Activated CD8-positive, alpha-beta T cell treated with anti-CD3 and anti-CD28 coated beads, Interleukin-2, amount 10 ng/mL, durations not matched to agents 7 days and 5 days (primary cell): ENCODE results near the gene DOCK1. TPM values are rescaled to one million over a fixed set of nuclear protein-coding genes. Genes with fewer than 3 reads are reported as not detected.

Experiments
- ATAC-seq: fragments of 150-1000 bp; cut with Tn5 transposase; one replicate; pipeline ENCODE4 v1.10.0; 2021; ENCODE audit warnings: moderate library complexity
- CTCF ChIA-PET: fragments of 350-600 bp; sonication (Branson Sonifier 250); formaldehyde crosslinking; loops from one replicate; lab custom pipeline; 2021; ENCODE audit warnings: antibody characterized with exemption; lab: Charles Lee
- POLR2A ChIA-PET: fragments of 350-600 bp; sonication (Branson Sonifier 250); formaldehyde crosslinking; loops from one replicate; lab custom pipeline; 2021; ENCODE audit warnings: antibody characterized with exemption; lab: Charles Lee
- DNase-seq: peaks from one replicate; pipeline ENCODE4 v3.0.0-alpha.2; 2020
- H3K27ac Mint-ChIP-seq: one replicate; pipeline ENCODE4 v1.8.0; 2021; ENCODE audit warnings: mild to moderate bottlenecking, mixed read lengths
- H3K27me3 Mint-ChIP-seq: one replicate; pipeline ENCODE4 v1.8.0; 2021; ENCODE audit warnings: low read depth, mixed read lengths
- H3K36me3 Mint-ChIP-seq: one replicate; pipeline ENCODE4 v1.8.0; 2021; ENCODE audit warnings: low read depth, mixed read lengths
- H3K4me1 Mint-ChIP-seq: one replicate; pipeline ENCODE4 v1.8.0; 2021; ENCODE audit warnings: low read depth, mixed read lengths
- H3K4me3 Mint-ChIP-seq: one replicate; pipeline ENCODE4 v1.8.0; 2021; ENCODE audit warnings: mild to moderate bottlenecking, mixed read lengths
- H3K9me3 Mint-ChIP-seq: one replicate; pipeline ENCODE4 v1.8.0; 2022; ENCODE audit warnings: mixed read lengths; ENCODE audit not compliant: insufficient read depth
- total RNA-seq, 2 experiments: library from RNA; stranded (reverse); gene quantifications; one replicate each; pipeline ENCODE4 v1.2.3, GENCODE V29; 2021

Gene DOCK1
- total RNA-seq, 2 experiments from 2014 or later: not detected

DNA sequence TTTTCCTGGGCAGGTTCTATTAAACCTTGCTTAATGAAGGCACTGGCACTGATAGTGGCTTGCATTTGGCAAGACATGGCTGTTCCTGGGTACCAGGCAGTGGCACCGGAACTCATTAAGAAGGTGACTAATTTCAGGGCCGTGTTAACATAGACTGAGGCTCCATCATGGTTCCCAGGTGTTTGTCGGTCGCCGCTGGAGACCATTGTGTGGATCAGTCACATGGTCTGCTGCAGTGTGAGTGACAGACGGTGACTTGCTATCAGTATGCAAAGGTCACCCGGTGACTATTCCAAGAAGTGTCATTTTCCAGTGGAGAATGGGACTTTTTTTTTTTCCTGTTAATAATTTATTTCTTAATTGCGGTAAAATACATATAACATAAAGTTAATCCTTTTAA lies 184.9 kb downstream of the DOCK1 start:
- no peak for DNase-seq
- no peaks in the 10 kb centered on the region for H3K36me3 Mint-ChIP-seq
- H3K27ac Mint-ChIP-seq: no peak overlapping the region
- POLR2A ChIA-PET: no interaction called here
- no peaks in the 10 kb centered on the region for H3K4me1 Mint-ChIP-seq
- CTCF ChIA-PET: no interaction called here
- H3K9me3 Mint-ChIP-seq: no peaks in the 10 kb centered on the region
- H3K27me3 Mint-ChIP-seq: no peaks in the 10 kb centered on the region
- H3K4me3 Mint-ChIP-seq: no peak overlapping the region
- ATAC-seq: no peak

DNA sequence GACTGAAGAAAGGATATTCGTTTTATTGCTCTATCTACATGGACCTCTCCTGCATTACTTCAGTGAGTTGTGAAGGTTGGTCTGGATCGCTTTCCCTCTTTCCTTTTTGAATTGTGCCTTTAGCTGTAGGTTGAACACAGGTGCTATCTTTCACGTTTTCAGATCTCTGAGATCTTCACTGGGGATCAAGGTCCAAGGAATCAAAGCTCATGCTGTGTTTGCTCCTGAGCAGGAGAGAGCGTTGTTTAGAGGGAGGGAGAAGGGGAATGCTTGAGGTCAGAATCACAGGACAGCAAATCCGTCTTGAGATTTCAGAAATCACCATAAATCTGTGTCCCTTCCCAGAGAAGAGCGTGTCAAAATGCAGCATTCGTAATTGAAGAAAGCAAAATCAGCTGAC lies 186.1 kb downstream of the DOCK1 start:
- no peaks in the 10 kb centered on the region for H3K9me3 Mint-ChIP-seq
- no peak overlapping the region for H3K4me3 Mint-ChIP-seq
- POLR2A ChIA-PET: no interaction called here
- H3K36me3 Mint-ChIP-seq: no peaks in the 10 kb centered on the region
- CTCF ChIA-PET: no interaction called here
- H3K4me1 Mint-ChIP-seq: no peaks in the 10 kb centered on the region
- ATAC-seq: no peak
- no peak overlapping the region for H3K27ac Mint-ChIP-seq
- DNase-seq: no peak
- no peaks in the 10 kb centered on the region for H3K27me3 Mint-ChIP-seq

DNA sequence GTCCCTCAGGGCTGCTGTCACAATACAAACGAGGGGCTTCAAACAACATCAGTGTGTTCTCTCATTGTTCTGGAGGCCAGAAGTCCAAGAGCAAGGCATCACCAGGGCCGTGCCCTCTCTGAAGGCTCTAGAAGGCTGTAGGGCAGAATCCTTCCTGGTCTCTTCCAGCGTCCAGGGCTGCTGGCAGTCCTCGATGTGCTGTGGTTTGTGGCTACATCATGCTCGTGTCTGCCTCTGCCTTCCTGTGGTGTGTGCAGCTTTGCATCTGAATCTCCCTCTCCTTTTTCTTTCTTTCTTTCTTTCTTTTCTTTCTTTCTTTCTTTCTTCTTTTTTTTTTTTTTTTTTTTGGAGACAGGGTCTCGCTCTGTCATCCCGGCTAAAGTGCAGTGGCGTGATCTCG lies 187.7 kb downstream of the DOCK1 start:
- no peak for ATAC-seq
- H3K9me3 Mint-ChIP-seq: no peaks in the 10 kb centered on the region
- POLR2A ChIA-PET: no interaction called here
- DNase-seq: no peak
- no peaks in the 10 kb centered on the region for H3K4me1 Mint-ChIP-seq
- no peak overlapping the region for H3K27ac Mint-ChIP-seq
- H3K36me3 Mint-ChIP-seq: no peaks in the 10 kb centered on the region
- H3K27me3 Mint-ChIP-seq: no peaks in the 10 kb centered on the region
- CTCF ChIA-PET: no interaction called here
- H3K4me3 Mint-ChIP-seq: no peak overlapping the region

DNA sequence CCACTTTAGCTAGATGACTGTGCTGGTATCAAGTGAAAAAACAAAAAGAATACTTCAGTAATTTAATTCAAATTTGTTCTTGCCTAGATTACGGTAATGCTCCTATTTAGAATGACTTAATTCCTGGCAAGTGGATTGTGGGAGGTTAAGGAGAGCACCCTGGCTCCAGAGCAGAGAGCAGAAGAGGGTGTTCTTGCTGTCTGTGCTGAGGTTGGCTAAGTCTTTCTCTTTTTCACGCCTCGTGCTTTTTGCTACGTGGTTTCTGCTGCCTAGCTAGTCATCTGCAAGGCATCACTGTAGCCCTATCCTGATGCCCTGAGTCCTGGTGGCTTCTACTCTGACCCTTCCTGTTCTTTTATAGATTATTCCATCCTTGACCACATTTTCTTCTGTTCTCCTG lies 189.8 kb downstream of the DOCK1 start:
- no peaks in the 10 kb centered on the region for H3K27me3 Mint-ChIP-seq
- no peak for ATAC-seq

DNA sequence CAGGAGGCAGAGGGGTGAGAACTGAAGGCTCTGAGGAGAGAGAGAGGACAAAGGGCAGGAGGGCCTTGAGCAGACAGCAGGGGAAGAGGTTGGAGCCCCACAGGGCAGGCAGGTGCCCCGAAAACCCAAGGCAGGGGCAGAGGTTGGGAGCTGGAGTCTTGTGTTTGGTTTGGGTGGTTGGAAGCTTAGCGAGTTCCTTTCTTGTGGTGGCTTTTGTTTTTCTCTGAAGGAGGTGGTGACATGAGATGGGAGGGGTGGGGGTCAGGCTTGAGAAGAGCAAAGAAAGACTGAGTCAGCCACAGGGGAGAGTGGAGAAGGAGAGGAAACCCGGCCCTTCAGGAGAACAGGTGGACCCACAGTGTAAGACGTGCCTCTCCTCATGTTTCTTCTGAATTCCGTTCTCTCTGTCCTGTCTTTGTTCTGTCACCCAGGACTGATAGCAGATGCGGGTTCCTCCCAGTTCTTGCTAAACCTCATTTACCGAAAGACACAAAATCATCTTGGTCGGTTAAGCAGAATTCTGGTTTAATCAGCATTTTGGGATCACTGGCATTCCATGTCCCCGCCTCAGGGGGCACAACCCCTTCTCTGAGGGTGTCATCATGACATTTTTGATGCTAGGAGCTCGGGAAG lies 195.9 kb downstream of the DOCK1 start:
- H3K9me3 Mint-ChIP-seq: no peaks in the 10 kb centered on the region
- H3K36me3 Mint-ChIP-seq: no peaks in the 10 kb centered on the region
- H3K4me1 Mint-ChIP-seq: no peaks in the 10 kb centered on the region
- H3K27me3 Mint-ChIP-seq: no peaks in the 10 kb centered on the region
- ATAC-seq (no peak), DNase-seq (no peak)
- H3K4me3 Mint-ChIP-seq: no peak overlapping the region
- H3K27ac Mint-ChIP-seq: no peak overlapping the region
- ChIA-PET CTCF (no interaction called here), POLR2A (no interaction called here)

More for the DNA sequence above, 189.8 kb downstream of the DOCK1 start:
- Mint-ChIP-seq H3K4me1 (no peaks in the 10 kb centered on the region), H3K27ac (no peak overlapping the region), H3K4me3 (no peak overlapping the region), H3K9me3 (no peaks in the 10 kb centered on the region), H3K36me3 (no peaks in the 10 kb centered on the region)
- ChIA-PET POLR2A (no interaction called here), CTCF (no interaction called here)
- no peak for DNase-seq

DNA sequence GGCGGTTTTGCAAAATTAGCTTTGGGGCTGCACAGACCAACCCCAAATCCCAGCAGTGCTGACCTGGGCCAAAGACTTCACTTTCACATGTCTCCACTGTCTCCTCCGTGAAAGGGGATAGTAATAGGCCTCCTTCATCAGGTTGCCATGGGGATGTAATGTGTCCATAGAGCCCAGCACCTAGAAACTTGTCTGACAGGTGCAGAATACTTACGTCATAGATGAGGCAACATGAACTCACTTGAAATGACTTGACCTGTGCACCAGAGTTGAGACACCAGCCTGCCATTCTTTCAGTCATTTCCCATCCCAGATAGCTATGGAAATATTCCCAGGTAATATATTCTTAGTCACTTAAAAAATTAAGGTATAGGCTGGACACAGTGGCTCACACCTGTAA lies 196.9 kb downstream of the DOCK1 start:
- H3K4me1 Mint-ChIP-seq: no peaks in the 10 kb centered on the region
- no peaks in the 10 kb centered on the region for H3K27me3 Mint-ChIP-seq
- H3K9me3 Mint-ChIP-seq: no peaks in the 10 kb centered on the region
- ATAC-seq (no peak), DNase-seq (no peak)
- ChIA-PET POLR2A (no interaction called here), CTCF (no interaction called here)
- H3K4me3 Mint-ChIP-seq: no peak overlapping the region
- no peak overlapping the region for H3K27ac Mint-ChIP-seq
- H3K36me3 Mint-ChIP-seq: no peaks in the 10 kb centered on the region

DNA sequence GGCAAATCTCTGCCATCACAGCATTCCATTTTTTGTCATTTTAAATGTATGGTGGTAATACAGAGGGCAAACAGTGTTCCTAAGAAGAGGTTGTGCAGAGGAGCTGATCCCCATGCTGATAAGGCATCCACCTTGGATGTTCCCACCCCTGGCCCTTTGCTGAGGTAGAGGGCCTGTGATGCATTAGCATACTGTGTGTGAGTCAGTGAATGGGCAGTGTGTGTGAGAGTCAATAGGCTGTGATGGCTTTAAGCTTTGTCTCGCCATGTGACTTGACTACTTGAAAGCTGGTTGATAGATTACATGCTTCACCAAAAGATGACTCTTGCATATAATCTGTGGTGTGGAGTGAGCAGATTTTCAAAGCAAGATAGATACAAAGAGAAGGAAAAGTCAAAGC lies 209.9 kb downstream of the DOCK1 start:
- DNase-seq (no peak), ATAC-seq (no peak)
- H3K27me3 Mint-ChIP-seq: no peaks in the 10 kb centered on the region
- H3K36me3 Mint-ChIP-seq: no peaks in the 10 kb centered on the region
- H3K27ac Mint-ChIP-seq: no peak overlapping the region
- H3K4me3 Mint-ChIP-seq: no peak overlapping the region
- no peaks in the 10 kb centered on the region for H3K4me1 Mint-ChIP-seq
- ChIA-PET CTCF (no interaction called here), POLR2A (no interaction called here)
- no peaks in the 10 kb centered on the region for H3K9me3 Mint-ChIP-seq

DNA sequence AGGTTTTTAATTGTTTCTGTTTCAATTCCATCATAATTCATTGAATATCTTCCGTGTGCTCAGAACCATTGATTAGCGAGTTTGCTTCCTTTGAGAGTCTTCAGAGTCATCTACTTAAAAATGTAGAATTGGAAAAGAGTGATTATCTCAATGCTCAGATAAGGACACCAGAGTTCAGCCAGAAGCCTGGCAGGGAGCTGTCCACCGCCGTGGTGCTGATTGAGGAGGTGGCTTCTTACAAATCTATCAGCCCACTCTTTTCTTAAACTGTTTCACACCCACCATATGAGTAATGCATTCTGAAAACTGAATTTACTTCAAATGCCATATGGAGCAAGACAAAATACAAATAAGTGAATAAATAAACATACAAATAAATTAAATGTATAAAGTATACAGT lies 211.9 kb downstream of the DOCK1 start:
- Mint-ChIP-seq H3K9me3 (no peaks in the 10 kb centered on the region), H3K4me1 (no peaks in the 10 kb centered on the region), H3K27ac (no peak overlapping the region), H3K4me3 (no peak overlapping the region), H3K27me3 (no peaks in the 10 kb centered on the region), H3K36me3 (no peaks in the 10 kb centered on the region)
- ChIA-PET POLR2A (no interaction called here), CTCF (no interaction called here)
- no peak for ATAC-seq
- peak; percentile 54 for DNase-seq

DNA sequence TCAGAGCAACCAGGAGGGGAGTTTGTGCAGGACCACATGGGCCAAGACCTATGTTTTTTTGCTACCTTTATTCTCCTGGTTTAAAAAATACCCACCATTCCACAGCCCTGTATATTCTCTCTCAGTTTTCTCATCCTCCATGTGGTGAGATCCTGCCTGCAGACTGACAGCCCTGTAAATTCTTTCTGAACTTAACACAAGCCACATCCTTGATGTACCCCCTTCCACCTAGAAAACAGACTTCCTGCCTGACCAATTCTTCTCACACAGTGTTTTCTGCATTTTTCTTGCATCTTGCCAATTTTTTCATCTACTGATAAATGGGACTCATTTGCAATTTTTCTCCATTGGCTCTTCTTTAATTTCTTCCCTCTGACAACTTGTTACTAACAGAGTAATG lies 212.8 kb downstream of the DOCK1 start:
- no peak for ATAC-seq

DNA sequence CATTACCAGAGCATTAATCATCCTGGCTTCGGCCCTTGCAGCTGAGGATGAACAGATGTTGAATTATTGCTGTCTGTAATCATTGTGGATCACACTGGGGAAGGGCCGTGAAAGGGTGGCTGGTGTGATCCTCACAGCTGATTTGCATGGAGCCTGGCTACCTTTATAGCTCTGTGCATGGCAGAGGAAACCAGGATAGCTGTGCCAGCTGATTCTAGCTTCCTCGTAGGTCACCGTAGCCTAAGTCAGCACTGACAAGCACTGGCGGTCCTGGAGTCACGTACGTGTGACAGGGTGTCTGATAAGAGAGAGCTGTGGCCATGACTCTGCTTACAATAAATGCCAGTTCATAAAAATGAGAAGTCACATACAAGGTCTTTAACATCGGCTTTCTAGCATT lies 214.7 kb downstream of the DOCK1 start:
- ATAC-seq (no peak), DNase-seq (no peak)
- ChIA-PET POLR2A (no interaction called here), CTCF (no interaction called here)
- no peaks in the 10 kb centered on the region for H3K27me3 Mint-ChIP-seq
- H3K9me3 Mint-ChIP-seq: no peaks in the 10 kb centered on the region
- no peak overlapping the region for H3K27ac Mint-ChIP-seq
- H3K36me3 Mint-ChIP-seq: no peaks in the 10 kb centered on the region
- no peaks in the 10 kb centered on the region for H3K4me1 Mint-ChIP-seq
- no peak overlapping the region for H3K4me3 Mint-ChIP-seq

More for the DNA sequence above, 212.8 kb downstream of the DOCK1 start:
- H3K9me3 Mint-ChIP-seq: no peaks in the 10 kb centered on the region
- POLR2A ChIA-PET: no interaction called here
- H3K4me3 Mint-ChIP-seq: no peak overlapping the region
- CTCF ChIA-PET: no interaction called here
- no peak for DNase-seq
- no peak overlapping the region for H3K27ac Mint-ChIP-seq
- H3K4me1 Mint-ChIP-seq: no peaks in the 10 kb centered on the region
- H3K36me3 Mint-ChIP-seq: no peaks in the 10 kb centered on the region
- H3K27me3 Mint-ChIP-seq: no peaks in the 10 kb centered on the region

DNA sequence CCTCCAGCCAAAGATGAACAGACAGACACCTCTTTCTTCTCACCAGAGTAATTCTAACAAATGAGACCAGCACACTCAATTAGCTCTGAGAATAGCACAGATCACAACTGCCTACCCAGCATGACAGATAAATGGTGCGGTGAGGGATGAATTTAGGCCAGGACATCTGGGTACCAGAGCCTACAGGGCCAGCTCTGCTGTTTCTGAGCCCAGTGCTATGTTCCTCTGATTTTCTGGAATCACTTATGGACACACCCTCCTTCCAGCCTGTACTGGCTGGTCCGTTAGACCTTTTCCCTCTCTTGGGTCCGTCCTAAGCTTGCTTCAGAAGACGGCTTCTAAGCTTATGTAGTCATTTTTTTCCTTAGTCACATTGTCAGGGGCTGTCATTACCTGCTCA lies 217.6 kb downstream of the DOCK1 start:
- ChIA-PET POLR2A (no interaction called here), CTCF (no interaction called here)
- Mint-ChIP-seq H3K4me1 (peaks cover 4% of the 10 kb centered on the region), H3K9me3 (no peaks in the 10 kb centered on the region), H3K36me3 (no peaks in the 10 kb centered on the region), H3K27ac (no peak overlapping the region), H3K27me3 (no peaks in the 10 kb centered on the region), H3K4me3 (no peak overlapping the region)
- DNase-seq: no peak
- no peak for ATAC-seq

DNA sequence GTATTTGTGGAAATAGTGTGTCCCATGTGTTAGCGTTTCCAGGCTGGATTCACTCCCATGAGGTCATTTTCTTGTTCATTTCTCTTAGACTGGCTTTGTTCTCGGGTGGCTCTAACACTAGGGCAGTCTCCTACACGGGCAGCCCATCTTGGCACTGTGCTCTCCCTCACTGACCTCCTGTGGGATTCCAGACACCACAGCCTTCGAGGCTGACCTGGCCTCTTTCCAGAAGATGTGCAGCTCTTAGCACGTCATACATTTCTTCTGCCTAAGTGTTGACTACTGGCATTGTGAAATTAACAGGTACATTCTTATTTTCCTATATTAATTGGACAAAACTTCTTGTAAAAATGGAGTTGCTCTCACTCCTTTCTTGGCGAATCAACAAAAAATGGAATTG lies 218.4 kb downstream of the DOCK1 start:
- Mint-ChIP-seq H3K4me1 (peaks cover 4% of the 10 kb centered on the region), H3K4me3 (no peak overlapping the region), H3K27me3 (no peaks in the 10 kb centered on the region), H3K36me3 (no peaks in the 10 kb centered on the region), H3K9me3 (no peaks in the 10 kb centered on the region), H3K27ac (no peak overlapping the region)
- DNase-seq: no peak
- ChIA-PET POLR2A (no interaction called here), CTCF (no interaction called here)
- no peak for ATAC-seq

DNA sequence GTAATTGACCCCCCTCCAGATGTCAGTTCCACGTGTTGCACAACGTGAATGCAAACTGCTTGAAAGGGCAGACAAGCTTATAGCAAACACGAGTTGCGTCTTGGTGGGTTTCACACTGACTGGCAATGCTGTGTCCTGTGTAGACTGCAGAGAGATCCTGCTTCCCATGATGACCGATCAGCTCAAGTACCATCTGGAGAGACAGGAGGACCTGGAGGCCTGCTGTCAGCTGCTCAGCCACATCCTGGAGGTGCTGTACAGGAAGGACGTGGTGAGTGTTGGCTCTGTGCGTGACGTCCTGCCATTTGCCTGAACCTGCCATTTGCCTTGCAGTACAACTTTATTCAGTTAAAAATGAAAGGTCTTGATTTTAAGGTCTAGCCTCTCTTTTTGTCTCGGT lies 220.1 kb downstream of the DOCK1 start:
- no peak for ATAC-seq

More for the DNA sequence above, 220.1 kb downstream of the DOCK1 start:
- H3K4me1 Mint-ChIP-seq: peaks cover 4% of the 10 kb centered on the region
- H3K27me3 Mint-ChIP-seq: no peaks in the 10 kb centered on the region
- no peak overlapping the region for H3K27ac Mint-ChIP-seq
- H3K4me3 Mint-ChIP-seq: no peak overlapping the region
- H3K36me3 Mint-ChIP-seq: no peaks in the 10 kb centered on the region
- DNase-seq: peak; percentile 26
- ChIA-PET CTCF (no interaction called here), POLR2A (no interaction called here)
- no peaks in the 10 kb centered on the region for H3K9me3 Mint-ChIP-seq
